Adrenal gland (tissue), 12 donors: ENCODE measurements around the gene OR1E2. TPM values are rescaled to one million over a fixed set of nuclear protein-coding genes. Genes with fewer than 3 reads are reported as not detected.
A peak's percentile ranks its signal among the peaks of the same experiment; 100 is the strongest.
"Not testable (repeated sequence)": the region's sequence is repeated elsewhere in the genome, so short reads cannot be mapped to it uniquely, and the experiment has no call there.

Experiments
- DNase-seq, 7 donors: peaks; one replicate each; pipeline ENCODE4 v3.0.0-alpha.2; 2019 to 2020
- H3K27ac ChIP-seq, 5 donors: fragments of 200-600 bp; sonication (generic) in 4 of 5; 1 replicate in 3 of 5; 2 replicates in 2 of 5; pipeline versions ENCODE4 v1.5.1 to v1.8.0; 2016 to 2020; ENCODE audit warnings: mild to moderate bottlenecking in 1 of 5
- H3K27me3 ChIP-seq: fragments of 200-600 bp; 2 replicates; pipeline ENCODE4 v1.8.0; 2021
- H3K36me3 ChIP-seq, 2 donors: fragments of 200-600 bp; replicated peaks in 1 of 2; 1 replicate in 1 of 2; 2 replicates in 1 of 2; pipeline versions ENCODE4 v1.5.1 to v1.8.0; 2018 to 2022
- H3K4me1 ChIP-seq, 2 donors: fragments of 200-600 bp; replicated peaks in 1 of 2; 1 replicate in 1 of 2; 2 replicates in 1 of 2; pipeline versions ENCODE4 v1.5.1 to v1.8.0; 2018 to 2021
- H3K4me3 ChIP-seq, 4 donors: fragments of 200-600 bp; sonication (generic) in 3 of 4; one replicate each; pipeline ENCODE4 v1.5.1; 2016 to 2018
- H3K9me3 ChIP-seq, 3 donors: fragments of 200-600 bp; sonication (generic) in 1 of 3; replicated peaks in 1 of 3; 1 replicate in 2 of 3; 2 replicates in 1 of 3; pipeline versions ENCODE4 v1.5.1 to v1.8.0; 2016 to 2021
- POLR2A ChIP-seq, 2 donors: fragments of 450-650 bp; IDR thresholded peaks; one replicate each; pipeline ENCODE4 v1.6.1; 2017; ENCODE audit warnings: antibody characterized with exemption in 2 of 2, mild to moderate bottlenecking in 2 of 2, moderate library complexity in 1 of 2
- WGBS, 4 donors: extraction: QIAGEN DNeasy Blood & Tissue Kit in 2 of 4; methylation state at CpG; one replicate each; pipeline versions ENCODE4 v1.1.5 to v1.1.7; 2013 to 2017; 5-methylcytosine and 5-hydroxymethylcytosine counted together
- intact Hi-C, 2 donors: fragments of 100-400 bp; cut with DNase I; formaldehyde crosslinking; loops; one replicate each; pipeline versions ENCODE4 v1.14.1 to v1.15.0; 2022 to 2023
- polyA plus RNA-seq, 3 donors: library from polyadenylated mRNA; stranded (reverse); fragments of 200-250 nt in 2 of 3; fragments of 350-450 nt in 1 of 3; fragmentation: Illumina TruSeq in 1 of 3; extraction: RNeasy Lipid Tissue Mini Kit (QIAGEN cat#74804) in 1 of 3; gene quantifications; one replicate each; pipeline ENCODE4 v1.2.3, GENCODE V29; 2013 to 2014
- total RNA-seq, 9 donors: library from RNA; depleted of rRNA in 4 of 9; stranded (reverse); fragments of >200 nt in 4 of 9; fragments of 120-200 nt in 1 of 9; fragmentation: NEBNext Ultra II Directional in 1 of 9; extraction: Animal tissue kit (Norgen Biotek cat#: 25700) in 1 of 9; gene quantifications; one replicate each; pipeline versions ENCODE4 v1.1.0 to v1.2.4, GENCODE V29; 2013 to 2023
- TF ChIP-seq, protein P1 (sequence below), 6 experiments: fragments of 450-650 bp in 4 of 6; fragments of 200-600 bp in 2 of 6; sonication (generic) in 1 of 6; IDR thresholded peaks; 1 replicate in 5 of 6; 2 replicates in 1 of 6; pipeline versions ENCODE4 v1.5.1 to v1.8.0; 2016 to 2021; ENCODE audit warnings: antibody characterized with exemption in 6 of 6, mild to moderate bottlenecking in 2 of 6, moderate library complexity in 1 of 6
- donor health status: healthy with polysubstance abuse.
- donor health status: Bipolar disorder and iron deficiency.
- donor health status: DM: yes; HTN: yes; CAD: no.
- donor health status: DM: no; HTN: no; CAD: no.
- donor health status: DM: no; HTN: no; CAD: no.
- donor health status: DM: yes; HTN: yes; CAD: no.

Gene OR1E2
- total and polyA plus RNA-seq, 12 donors: not detected

DNA sequence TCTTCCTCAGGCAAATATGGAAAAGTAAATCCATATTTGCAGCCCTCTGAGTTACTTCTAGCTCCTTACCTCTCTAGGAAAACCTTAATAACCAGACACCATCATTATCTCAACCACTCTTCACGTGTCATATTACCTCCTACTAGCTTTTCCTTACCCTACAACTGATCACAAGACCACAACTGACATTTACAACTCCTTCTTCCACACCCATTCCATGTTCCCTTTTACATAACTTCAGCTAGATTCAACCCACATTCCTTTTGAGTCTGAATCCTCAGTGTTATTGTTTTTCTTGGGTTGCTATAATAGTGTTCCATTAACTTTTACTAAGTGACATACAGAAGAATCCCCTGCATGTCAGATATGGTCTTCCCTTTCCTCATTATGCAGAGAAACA, 4.7 kb upstream of the OR1E2 start:
- TF ChIP-seq, protein P1, sequence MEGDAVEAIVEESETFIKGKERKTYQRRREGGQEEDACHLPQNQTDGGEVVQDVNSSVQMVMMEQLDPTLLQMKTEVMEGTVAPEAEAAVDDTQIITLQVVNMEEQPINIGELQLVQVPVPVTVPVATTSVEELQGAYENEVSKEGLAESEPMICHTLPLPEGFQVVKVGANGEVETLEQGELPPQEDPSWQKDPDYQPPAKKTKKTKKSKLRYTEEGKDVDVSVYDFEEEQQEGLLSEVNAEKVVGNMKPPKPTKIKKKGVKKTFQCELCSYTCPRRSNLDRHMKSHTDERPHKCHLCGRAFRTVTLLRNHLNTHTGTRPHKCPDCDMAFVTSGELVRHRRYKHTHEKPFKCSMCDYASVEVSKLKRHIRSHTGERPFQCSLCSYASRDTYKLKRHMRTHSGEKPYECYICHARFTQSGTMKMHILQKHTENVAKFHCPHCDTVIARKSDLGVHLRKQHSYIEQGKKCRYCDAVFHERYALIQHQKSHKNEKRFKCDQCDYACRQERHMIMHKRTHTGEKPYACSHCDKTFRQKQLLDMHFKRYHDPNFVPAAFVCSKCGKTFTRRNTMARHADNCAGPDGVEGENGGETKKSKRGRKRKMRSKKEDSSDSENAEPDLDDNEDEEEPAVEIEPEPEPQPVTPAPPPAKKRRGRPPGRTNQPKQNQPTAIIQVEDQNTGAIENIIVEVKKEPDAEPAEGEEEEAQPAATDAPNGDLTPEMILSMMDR (IDR thresholded peaks at IDR 0.05): no peak
- TF ChIP-seq POLR2A (IDR thresholded peaks at IDR 0.05): no peak
- no peaks in the 10 kb centered on the region for H3K36me3 ChIP-seq
- intact Hi-C loops: no loop called here
- WGBS, 4 donors: 60 to 77% (median 67%) methylated on average over 1 of the region's 1 CpG
- H3K4me1 ChIP-seq: no peaks in the 10 kb centered on the region
- no peak for DNase-seq
- no peak overlapping the region for H3K27ac ChIP-seq
- H3K9me3 ChIP-seq: no peaks in the 10 kb centered on the region
- H3K27me3 ChIP-seq: no peaks in the 10 kb centered on the region
- no peak overlapping the region for H3K4me3 ChIP-seq

DNA sequence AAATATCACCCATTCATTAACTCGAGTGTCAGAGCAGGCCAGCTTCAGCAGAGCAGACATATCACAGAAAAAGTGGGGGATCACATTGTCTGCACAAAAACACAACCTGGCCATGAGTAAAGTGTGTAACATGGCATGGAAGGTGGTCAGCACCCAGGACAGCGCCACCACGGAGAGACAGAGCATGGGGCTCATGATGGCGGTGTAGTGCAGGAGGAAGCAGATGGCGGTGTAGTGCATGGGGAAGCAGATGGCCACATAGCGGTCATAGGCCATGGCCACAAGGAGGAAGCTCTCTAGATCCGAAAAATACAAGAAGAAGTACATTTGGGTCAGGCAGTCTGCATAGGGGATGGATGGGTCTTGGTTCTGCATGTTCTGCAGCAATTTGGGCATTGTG, 426 bp downstream of the OR1E2 start:
- H3K4me1 ChIP-seq, H3K4me3 ChIP-seq, H3K27ac ChIP-seq, H3K27me3 ChIP-seq, H3K36me3 ChIP-seq, H3K9me3 ChIP-seq, intact Hi-C loops: not testable (repeated sequence)
- peak in 2 of 7 donors; percentile 2 to 8 for DNase-seq
- 28 to 35% (median 33%) methylated on average over 7 of the region's 7 CpGs for WGBS, 4 donors

DNA sequence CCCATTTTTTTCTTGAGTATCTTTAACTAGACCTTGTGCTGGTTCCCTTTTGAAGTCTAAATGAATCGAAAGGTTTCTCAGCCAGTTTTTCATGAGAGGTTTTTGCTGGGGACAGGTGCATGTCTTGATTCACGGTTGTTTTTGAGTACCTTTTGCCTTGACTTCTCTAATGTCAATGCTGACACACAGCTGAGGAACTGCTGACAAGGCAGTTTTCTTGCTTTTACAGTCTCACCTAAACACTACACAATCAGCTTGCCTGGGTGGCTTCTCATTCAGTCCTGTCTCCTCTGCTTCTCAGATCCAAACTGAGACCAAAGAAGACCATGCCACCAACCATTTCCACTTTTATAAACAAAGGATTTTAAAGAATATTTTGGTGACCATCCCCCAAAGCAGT, 15.4 kb downstream of the OR1E2 start:
- Histone ChIP-seq H3K27me3 (no peaks in the 10 kb centered on the region), H3K27ac (no peak overlapping the region), H3K36me3 (no peaks in the 10 kb centered on the region), H3K4me1 (no peaks in the 10 kb centered on the region), H3K9me3 (no peaks in the 10 kb centered on the region), H3K4me3 (no peak overlapping the region)
- intact Hi-C loops: no loop called here
- no peak for DNase-seq
- 43 to 61% (median 47%) methylated on average over 2 of the region's 2 CpGs for WGBS, 4 donors
- no peak for TF ChIP-seq POLR2A (IDR thresholded peaks at IDR 0.05)
- TF ChIP-seq, protein P1 (IDR thresholded peaks at IDR 0.05): no peak

DNA sequence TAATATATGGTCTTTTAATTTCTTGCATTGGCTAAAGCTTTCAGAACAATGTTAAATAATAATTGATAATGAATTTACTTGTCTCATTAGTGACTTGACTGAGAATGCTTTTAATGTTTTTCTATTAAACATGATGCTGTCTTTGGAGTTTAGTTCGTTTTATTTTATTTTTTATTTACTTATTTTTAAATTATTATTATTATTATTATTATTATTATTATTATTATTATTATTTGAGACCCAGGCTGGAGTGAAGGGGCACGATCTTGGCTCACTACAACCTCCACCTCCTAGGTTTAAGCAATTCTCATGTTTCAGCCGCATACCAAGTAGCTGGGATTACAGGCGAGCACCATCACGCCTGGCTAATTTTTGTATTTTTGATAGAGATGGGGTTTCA, 18.0 kb downstream of the OR1E2 start:
- Histone ChIP-seq H3K4me1 (no peaks in the 10 kb centered on the region), H3K27ac (no peak overlapping the region), H3K9me3 (no peaks in the 10 kb centered on the region), H3K36me3 (no peaks in the 10 kb centered on the region), H3K27me3 (no peaks in the 10 kb centered on the region), H3K4me3 (no peak overlapping the region)
- intact Hi-C loops: no loop called here
- DNase-seq: no peak
- WGBS, 4 donors: 77 to 81% (median 81%) methylated on average over 5 of the region's 5 CpGs
- no peak for TF ChIP-seq POLR2A (IDR thresholded peaks at IDR 0.05)
- TF ChIP-seq, protein P1 (IDR thresholded peaks at IDR 0.05): no peak

DNA sequence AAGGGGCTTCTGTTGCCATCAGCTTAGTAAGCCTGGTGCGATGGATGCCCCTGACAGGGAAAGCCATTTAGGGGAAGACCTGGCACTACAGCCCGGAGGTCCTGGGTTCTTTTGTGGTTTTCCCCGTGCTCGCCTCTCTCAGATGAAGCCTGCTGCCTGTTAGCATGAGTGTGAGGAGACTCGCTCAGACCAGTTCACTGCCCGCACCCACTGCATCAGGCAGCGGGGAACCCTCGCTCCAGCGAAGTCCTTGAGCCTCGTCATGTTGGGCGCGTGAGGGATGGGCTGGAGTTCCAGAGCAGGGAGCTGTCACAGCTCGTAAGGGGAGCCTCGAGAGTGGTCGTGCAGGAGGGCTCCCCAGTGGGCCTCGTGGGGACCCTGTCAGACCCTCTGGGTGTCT, 21.4 kb downstream of the OR1E2 start:
- DNase-seq, H3K27ac ChIP-seq, H3K4me1 ChIP-seq, H3K27me3 ChIP-seq, H3K36me3 ChIP-seq, H3K4me3 ChIP-seq, intact Hi-C loops, H3K9me3 ChIP-seq: not testable (repeated sequence)
- 47 to 63% methylated on average over 2 to 3 of the region's 16 CpGs; no CpG with 5 or more reads in 2 of the 4 donors for WGBS, 4 donors
